Activated CD4-positive, alpha-beta T cell treated with anti-CD3 and anti-CD28 coated beads, Interleukin-2, amount 50 U/mL, for 24 hours (primary cell): ENCODE measurements around the gene BDP1.
"Not testable (repeated sequence)": the region's sequence is repeated elsewhere in the genome, so short reads cannot be mapped to it uniquely, and the experiment has no call there.

ENCODE experiments used
- DNase-seq, 2 donors: peaks; one replicate each; pipeline ENCODE4 v3.0.0-alpha.2; 2020; ENCODE audit warnings: low read depth in 1 of 2, low spot score in 1 of 2

BDP1 gene

DNA sequence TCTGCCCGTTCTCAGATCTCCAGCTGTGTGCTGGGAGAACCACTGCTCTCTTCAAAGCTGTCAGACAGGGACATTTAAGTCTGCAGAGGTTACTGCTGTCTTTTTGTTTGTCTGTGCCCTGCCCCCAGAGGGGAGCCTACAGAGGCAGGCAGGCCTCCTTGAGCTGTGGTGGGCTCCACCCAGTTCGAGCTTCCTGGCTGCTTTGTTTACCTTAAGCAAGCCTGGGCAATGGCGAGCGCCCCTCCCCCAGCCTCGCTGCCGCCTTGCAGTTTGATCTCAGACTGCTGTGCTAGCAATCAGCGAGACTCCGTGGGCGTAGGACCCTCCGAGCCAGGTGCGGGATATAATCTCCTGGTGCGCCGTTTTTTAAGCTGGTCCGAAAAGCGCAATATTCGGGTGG, 154.5 kb downstream of the BDP1 start:
- DNase-seq: not testable (repeated sequence)

DNA sequence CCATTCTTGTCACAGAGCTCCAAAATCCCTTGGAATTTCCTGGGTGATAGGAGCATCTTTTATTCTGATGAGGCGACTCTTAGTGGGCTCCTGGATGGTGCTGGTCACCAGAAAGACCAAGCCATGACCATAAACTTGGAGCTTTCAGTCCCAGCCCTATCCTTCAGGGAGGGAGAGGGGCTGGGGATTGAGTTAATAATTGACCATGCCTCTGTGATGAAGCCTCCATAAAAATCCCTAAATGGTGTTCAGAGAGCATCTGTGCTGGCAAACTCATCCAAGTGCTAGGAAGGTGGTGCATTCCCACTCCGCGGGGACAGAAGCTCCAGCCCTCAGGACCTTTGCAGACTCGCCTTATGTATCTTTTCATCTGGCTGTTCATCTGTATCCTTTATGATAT, 160.4 kb downstream of the BDP1 start:
- no peak for DNase-seq
